ENCODE results near the gene PNLIPRP2. TPM values are rescaled to one million over a fixed set of nuclear protein-coding genes. Genes with fewer than 3 reads are reported as not detected.

The PNLIPRP2 gene
- total and polyA plus RNA-seq, 2 of the 4 experiments (the other 2 are of a cell fraction) = not detected

DNA sequence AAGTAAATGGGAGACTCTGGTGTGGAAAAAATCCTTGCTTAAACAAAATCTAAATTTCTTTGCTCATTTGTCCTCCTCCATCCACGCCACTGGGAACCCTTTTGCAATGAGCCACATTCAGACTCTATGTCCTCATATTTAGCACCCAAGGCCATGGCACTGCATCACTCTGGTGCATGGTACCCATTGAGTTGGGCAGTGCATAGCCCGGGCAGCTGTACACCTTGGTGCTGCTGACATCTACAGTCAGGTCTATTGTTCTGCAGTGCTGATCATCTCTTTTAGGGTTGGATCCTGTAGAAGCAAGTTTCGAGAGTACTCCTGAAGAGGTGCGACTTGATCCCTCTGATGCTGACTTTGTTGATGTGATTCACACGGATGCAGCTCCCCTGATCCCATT lies 23.2 kb upstream of the PNLIPRP2 start:
- no peak overlapping the region for H2BK5ac ChIP-seq (ENCODE audit: low read depth, low read length, poor library complexity, severe bottlenecking)
- intact Hi-C loops (cut with micrococcal nuclease) = no loop called here
- no peak overlapping the region for H3K4me3 ChIP-seq (ENCODE audit: insufficient read depth, low read depth, low read length)
- H2AK5ac ChIP-seq (ENCODE audit: low read depth, low read length) = no peak overlapping the region
- H3K18ac ChIP-seq (ENCODE audit: low read depth, low read length) = no peak overlapping the region
- H4K5ac ChIP-seq (ENCODE audit: low read depth, low read length) = no peak overlapping the region
- H3K36me3 ChIP-seq (ENCODE audit: control insufficient read depth, insufficient read depth, low read length) = no peaks in the 10 kb centered on the region
- H3K4me1 ChIP-seq (ENCODE audit: control insufficient read depth, insufficient read depth, low read length) = no peaks in the 10 kb centered on the region
- no peak for DNase-seq
- H2BK120ac ChIP-seq (ENCODE audit: low read depth, low read length) = no peak overlapping the region
- H4K8ac ChIP-seq (ENCODE audit: low read depth in 2 of 2, low read length in 2 of 2) = no peak overlapping the region
- no peak overlapping the region for H4K91ac ChIP-seq (ENCODE audit: insufficient read depth, low read depth, low read length)
- CTCF ChIA-PET = interaction anchor here (0.7 kb wide), 1 partner anchor 72 kb away, joined by 3 read pairs; no protein-coding TSS in a partner anchor
- no peak overlapping the region for H2AK9ac ChIP-seq (replicated peaks; ENCODE audit: low read depth, low read length, poor library complexity)
- H3K4me2 ChIP-seq (ENCODE audit: low read depth, low read length) = no peak overlapping the region
- no peak overlapping the region for H3K27ac ChIP-seq (ENCODE audit: insufficient read depth, low read length)
- in situ Hi-C loops (cut with MboI; ENCODE audit: low sequenced_read_pairs) = no loop called here
- H2BK20ac ChIP-seq (ENCODE audit: low read depth, low read length) = no peak overlapping the region
- H2BK15ac ChIP-seq (ENCODE audit: low read depth, low read length) = no peak overlapping the region
- 38% methylated on average over 4 of the region's 5 CpGs; no CpG with 5 or more reads in 1 of the 2 experiments for WGBS, 2 experiments (ENCODE audit: extremely low coverage in 2 of 2, insufficient read length in 1 of 2)
- dilution Hi-C loops (cut with HindIII; ENCODE audit: low sequenced_read_pairs, unreplicated experiment) = no loop called here
- BruUV-seq (replicated peaks) = no TSS peak
- TF ChIP-seq RFX5 (IDR thresholded peaks at IDR 0.05; ENCODE audit: low read depth, low read length) (no peak), MAFK (IDR thresholded peaks at IDR 0.05; ENCODE audit: low read depth, low read length) (no peak), CHD1 (IDR thresholded peaks at IDR 0.05; ENCODE audit: low read depth, low read length) (no peak)
- no peak overlapping the region for H3K56ac ChIP-seq (ENCODE audit: extremely low read depth, insufficient read depth, low read length)
- no peaks in the 10 kb centered on the region for H3K9me1 ChIP-seq (ENCODE audit: insufficient read depth, low read length)
- H3K9ac ChIP-seq (ENCODE audit: low read depth, low read length) = no peak overlapping the region
- H3K79me1 ChIP-seq (ENCODE audit: low read depth in 1 of 2, low read length in 2 of 2) = no peaks in the 10 kb centered on the region
- H3K27me3 ChIP-seq (ENCODE audit: control insufficient read depth, insufficient read depth, low read length) = no peaks in the 10 kb centered on the region; the same call in 1 of the 2 replicates
- no peak for ATAC-seq (ENCODE audit: low read depth)
- H4K20me1 ChIP-seq (ENCODE audit: insufficient read depth, low read length) = no peaks in the 10 kb centered on the region
- H3K23ac ChIP-seq (ENCODE audit: low read depth, low read length) = no peak overlapping the region
- H2AFZ ChIP-seq (replicated peaks; ENCODE audit: low read length, poor library complexity) = no peak overlapping the region
- no peaks in the 10 kb centered on the region for H3K9me3 ChIP-seq (ENCODE audit: control insufficient read depth, insufficient read depth, low read length)
- POLR2A ChIA-PET (ENCODE audit: unreplicated experiment) = no interaction called here
- no peak overlapping the region for H3K4ac ChIP-seq (ENCODE audit: low read depth, low read length)
- H3K14ac ChIP-seq (replicated peaks; ENCODE audit: low read depth, low read length) = no peak overlapping the region

All from IMR-90 (cell line).